PC-9 (cell line): ENCODE data around the gene CACNG7.

ENCODE experiments used
- EZH2 ChIP-seq: fragments of 200-600 bp; sonication (generic); IDR thresholded peaks from 2 replicates; pipeline ENCODE4 v1.8.0; 2017; ENCODE audit warnings: antibody characterized with exemption, low read depth
- TF ChIP-seq, protein P1 (sequence below): fragments of 200-600 bp; sonication (generic); conservative IDR thresholded peaks from 2 replicates; pipeline ENCODE4 v1.6.1; 2017; ENCODE audit warnings: mixed run types, antibody characterized with exemption, mild to moderate bottlenecking, moderate library complexity

- TF ChIP-seq, protein P1, sequence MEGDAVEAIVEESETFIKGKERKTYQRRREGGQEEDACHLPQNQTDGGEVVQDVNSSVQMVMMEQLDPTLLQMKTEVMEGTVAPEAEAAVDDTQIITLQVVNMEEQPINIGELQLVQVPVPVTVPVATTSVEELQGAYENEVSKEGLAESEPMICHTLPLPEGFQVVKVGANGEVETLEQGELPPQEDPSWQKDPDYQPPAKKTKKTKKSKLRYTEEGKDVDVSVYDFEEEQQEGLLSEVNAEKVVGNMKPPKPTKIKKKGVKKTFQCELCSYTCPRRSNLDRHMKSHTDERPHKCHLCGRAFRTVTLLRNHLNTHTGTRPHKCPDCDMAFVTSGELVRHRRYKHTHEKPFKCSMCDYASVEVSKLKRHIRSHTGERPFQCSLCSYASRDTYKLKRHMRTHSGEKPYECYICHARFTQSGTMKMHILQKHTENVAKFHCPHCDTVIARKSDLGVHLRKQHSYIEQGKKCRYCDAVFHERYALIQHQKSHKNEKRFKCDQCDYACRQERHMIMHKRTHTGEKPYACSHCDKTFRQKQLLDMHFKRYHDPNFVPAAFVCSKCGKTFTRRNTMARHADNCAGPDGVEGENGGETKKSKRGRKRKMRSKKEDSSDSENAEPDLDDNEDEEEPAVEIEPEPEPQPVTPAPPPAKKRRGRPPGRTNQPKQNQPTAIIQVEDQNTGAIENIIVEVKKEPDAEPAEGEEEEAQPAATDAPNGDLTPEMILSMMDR = no peak
- TF ChIP-seq EZH2 = no peak
These were observed 76.8 kb downstream of the CACNG7 start for GRCh38 chr19:53985863-53986262.
